Measurements from ENCODE around the gene PTPRH.
"Not testable (repeated sequence)": the region's sequence is repeated elsewhere in the genome, so short reads cannot be mapped to it uniquely, and the experiment has no call there.

PTPRH gene

GRCh38 chr19:55226788-55227187 is 17.5 kb upstream of the PTPRH start:
- no peak for DNase-seq (ENCODE audit: low spot score)

- no peak for DNase-seq (ENCODE audit: low spot score)
These were observed 17.0 kb upstream of the PTPRH start for GRCh38 chr19:55226273-55226672.

- no peak for DNase-seq (ENCODE audit: low spot score)
These were observed 16.2 kb upstream of the PTPRH start for GRCh38 chr19:55225415-55225958.

GRCh38 chr19:55224679-55225414 is 15.5 kb upstream of the PTPRH start:
- DNase-seq (ENCODE audit: low spot score), result not testable (repeated sequence)

GRCh38 chr19:55224038-55224665 is 14.9 kb upstream of the PTPRH start:
- DNase-seq (ENCODE audit: low spot score), result no peak

- no peak for DNase-seq (ENCODE audit: low spot score)
These were observed 14.2 kb upstream of the PTPRH start for GRCh38 chr19:55223291-55224037.

GRCh38 chr19:55220525-55220924 is 11.2 kb upstream of the PTPRH start:
- DNase-seq (ENCODE audit: low spot score), result no peak

GRCh38 chr19:55216461-55217198 is 7.3 kb upstream of the PTPRH start:
- peak; percentile 94 for DNase-seq (ENCODE audit: low spot score)

GRCh38 chr19:55213547-55213946 is 4.2 kb upstream of the PTPRH start:
- no peak for DNase-seq (ENCODE audit: low spot score)

GRCh38 chr19:55212447-55212846 is 3.1 kb upstream of the PTPRH start:
- no peak for DNase-seq (ENCODE audit: low spot score)

GRCh38 chr19:55209693-55210472 is 582 bp upstream of the PTPRH start:
- peak; percentile 71 for DNase-seq (ENCODE audit: low spot score)

- DNase-seq (ENCODE audit: low spot score), result peak; percentile 99
These were observed 2.4 kb downstream of the PTPRH start for GRCh38 chr19:55206664-55207500.

GRCh38 chr19:55202199-55202598 is 7.1 kb downstream of the PTPRH start:
- DNase-seq (ENCODE audit: low spot score), result peak; percentile 16

GRCh38 chr19:55199620-55200204 is 9.6 kb downstream of the PTPRH start:
- no peak for DNase-seq (ENCODE audit: low spot score)

GRCh38 chr19:55198651-55199050 is 10.7 kb downstream of the PTPRH start:
- DNase-seq (ENCODE audit: low spot score), result no peak

GRCh38 chr19:55197528-55197927 is 11.8 kb downstream of the PTPRH start:
- DNase-seq (ENCODE audit: low spot score), result no peak

GRCh38 chr19:55196803-55197202 is 12.5 kb downstream of the PTPRH start:
- DNase-seq (ENCODE audit: low spot score), result no peak

GRCh38 chr19:55193481-55193880 is 15.8 kb downstream of the PTPRH start:
- no peak for DNase-seq (ENCODE audit: low spot score)

GRCh38 chr19:55189403-55189835 is 19.9 kb downstream of the PTPRH start:
- peak; percentile 81 for DNase-seq (ENCODE audit: low spot score)

- no peak for DNase-seq (ENCODE audit: low spot score)
These were observed 20.7 kb downstream of the PTPRH start for GRCh38 chr19:55188625-55189024.

All from AG20443 (cell line).